Measurements from ENCODE around the gene FAM76A.

GRCh38 chr1:27744556-27744955 lies 18.8 kb downstream of the FAM76A start:
- TF ChIP-seq ATF3 (IDR thresholded peaks at IDR 0.05) (no peak), CTCF (IDR thresholded peaks at IDR 0.05 in 2 of 3, conservative IDR thresholded peaks at IDR 0.05 in 1 of 3; ENCODE audit: borderline replicate concordance in 1 of 3, insufficient read depth in 1 of 3, low read depth in 2 of 3, low read length in 2 of 3) (peak in 2 of 3 experiments; percentile 17 to 35; a peak in 3 of 6 replicates), ZBTB33 (IDR thresholded peaks at IDR 0.05; ENCODE audit: extremely low read depth, insufficient replicate concordance, low read length) (no peak), SIN3A (IDR thresholded peaks at IDR 0.05; ENCODE audit: low read depth) (no peak), POLR2AphosphoS5 (IDR thresholded peaks at IDR 0.05; ENCODE audit: low read depth, low read length) (no peak), EZH2 (IDR thresholded peaks at IDR 0.05) (no peak)
